ENCODE measurements around the gene MAP2.

GRCh38 chr2:209529579-209529978, 105.7 kb downstream of the MAP2 start:
- TF ChIP-seq ARNT (IDR thresholded peaks at IDR 0.05) (no peak), FOXM1 (IDR thresholded peaks at IDR 0.05; ENCODE audit: borderline replicate concordance) (no peak), TARDBP (IDR thresholded peaks at IDR 0.05) (no peak), SUZ12 (IDR thresholded peaks at IDR 0.05) (no peak), BHLHE40 (IDR thresholded peaks at IDR 0.05; ENCODE audit: borderline replicate concordance) (no peak), CTBP1 (IDR thresholded peaks at IDR 0.05; ENCODE audit: borderline replicate concordance) (no peak), ELF4 (IDR thresholded peaks at IDR 0.05) (no peak), FOXK2 (IDR thresholded peaks at IDR 0.05) (no peak), NFRKB (IDR thresholded peaks at IDR 0.05) (no peak), SP1 (IDR thresholded peaks at IDR 0.05) (no peak), FOXA1 (IDR thresholded peaks at IDR 0.05) (no peak), ZNF384 (IDR thresholded peaks at IDR 0.05) (no peak)
